DOHH2 (cell line): ENCODE results near the gene IMMP2L.

Source experiments
- EZH2phosphoT487 ChIP-seq: fragments of 200-600 bp; sonication (generic); IDR thresholded peaks from 2 replicates; pipeline ENCODE4 v1.6.1; 2017; ENCODE audit warnings: borderline replicate concordance, mild to moderate bottlenecking, antibody characterized with exemption, low read length, moderate library complexity, mixed read lengths
- TF ChIP-seq, protein P1 (sequence below): fragments of 200-600 bp; sonication (generic); IDR thresholded peaks from one replicate; pipeline ENCODE4 v1.5.1; 2014; ENCODE audit warnings: antibody characterized with exemption, mild to moderate bottlenecking, low read depth, low read length; ENCODE audit not compliant: poor library complexity, severe bottlenecking

DNA sequence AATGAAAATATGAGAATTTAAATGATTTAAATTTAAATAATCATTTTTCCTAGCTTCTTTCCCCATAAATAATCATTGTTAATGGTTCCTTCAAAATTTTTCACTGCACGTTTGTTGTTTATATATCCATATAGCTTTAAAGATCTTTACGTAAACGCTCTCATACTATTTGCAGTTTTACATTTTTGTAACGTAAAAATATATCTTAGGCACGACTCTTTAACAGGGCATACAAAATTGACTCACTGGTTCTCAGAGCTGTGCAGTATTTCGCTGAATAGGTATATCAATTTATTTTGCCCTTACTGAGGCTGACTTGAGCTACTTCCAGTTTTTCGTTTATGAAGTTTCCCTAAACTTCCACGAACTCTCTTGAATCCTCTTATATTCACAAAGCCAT is 365.6 kb downstream of the IMMP2L start:
- TF ChIP-seq, protein P1, sequence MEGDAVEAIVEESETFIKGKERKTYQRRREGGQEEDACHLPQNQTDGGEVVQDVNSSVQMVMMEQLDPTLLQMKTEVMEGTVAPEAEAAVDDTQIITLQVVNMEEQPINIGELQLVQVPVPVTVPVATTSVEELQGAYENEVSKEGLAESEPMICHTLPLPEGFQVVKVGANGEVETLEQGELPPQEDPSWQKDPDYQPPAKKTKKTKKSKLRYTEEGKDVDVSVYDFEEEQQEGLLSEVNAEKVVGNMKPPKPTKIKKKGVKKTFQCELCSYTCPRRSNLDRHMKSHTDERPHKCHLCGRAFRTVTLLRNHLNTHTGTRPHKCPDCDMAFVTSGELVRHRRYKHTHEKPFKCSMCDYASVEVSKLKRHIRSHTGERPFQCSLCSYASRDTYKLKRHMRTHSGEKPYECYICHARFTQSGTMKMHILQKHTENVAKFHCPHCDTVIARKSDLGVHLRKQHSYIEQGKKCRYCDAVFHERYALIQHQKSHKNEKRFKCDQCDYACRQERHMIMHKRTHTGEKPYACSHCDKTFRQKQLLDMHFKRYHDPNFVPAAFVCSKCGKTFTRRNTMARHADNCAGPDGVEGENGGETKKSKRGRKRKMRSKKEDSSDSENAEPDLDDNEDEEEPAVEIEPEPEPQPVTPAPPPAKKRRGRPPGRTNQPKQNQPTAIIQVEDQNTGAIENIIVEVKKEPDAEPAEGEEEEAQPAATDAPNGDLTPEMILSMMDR, result no peak
- no peak for TF ChIP-seq EZH2phosphoT487
